HL-60 (cell line): ENCODE results near the gene MTIF3.

ENCODE experiments used
- CTCF ChIP-seq: IDR thresholded peaks from one replicate; pipeline ENCODE4 v1.5.1; 2011; ENCODE audit warnings: low read length, control low read depth, inconsistent platforms; ENCODE audit not compliant: insufficient read depth
- GABPA ChIP-seq: IDR thresholded peaks from 2 replicates; pipeline ENCODE4 v1.6.1; 2012; ENCODE audit warnings: low read depth
- POLR2AphosphoS5 ChIP-seq: IDR thresholded peaks from 2 replicates; pipeline ENCODE4 v1.6.1; 2012; ENCODE audit warnings: low read depth

GRCh38 chr13:27408074-27408473 lies 42.3 kb downstream of the MTIF3 start:
- TF ChIP-seq CTCF (no peak), POLR2AphosphoS5 (no peak), GABPA (no peak)
